Neuron (in vitro differentiated cells): ENCODE measurements around the gene PPP6R2.

Experiments used
- H2AFZ ChIP-seq: one replicate; pipeline ENCODE4 v1.6.1; 2013; ENCODE audit warnings: low read depth, mild to moderate bottlenecking, inconsistent platforms, low read length, moderate library complexity
- H3K27me3 ChIP-seq: one replicate; pipeline ENCODE4 v1.6.1; 2013; ENCODE audit warnings: low read length; ENCODE audit not compliant: insufficient read depth
- H3K36me3 ChIP-seq: one replicate; pipeline ENCODE4 v1.6.1; 2013; ENCODE audit warnings: low read length; ENCODE audit not compliant: insufficient read depth
- H3K4me1 ChIP-seq: one replicate; pipeline ENCODE4 v1.6.1; 2013; ENCODE audit warnings: low read length; ENCODE audit not compliant: insufficient read depth
- H3K4me3 ChIP-seq: 2 replicates; pipeline ENCODE4 v1.5.1; 2013; ENCODE audit warnings: mild to moderate bottlenecking, low read length, moderate library complexity
- H3K9me3 ChIP-seq: one replicate; pipeline ENCODE4 v1.6.1; 2013; ENCODE audit warnings: low read length

Gene PPP6R2

GRCh38 chr22:50342651-50343540 lies at the start of gene PPP6R2:
Gene PPP6R2, plus strand, starts transcription at chr22:50343327. Its CDS starts 50,582 bp downstream, at chr22:50393909.
- Histone ChIP-seq H3K9me3 (no peaks in the 10 kb centered on the region), H3K27me3 (no peaks in the 10 kb centered on the region), H2AFZ (peak within 1 kb of the TSS; percentile 78), H3K36me3 (peaks cover 8% of the 10 kb centered on the region), H3K4me3 (peak within 1 kb of the TSS; percentile 84), H3K4me1 (peaks cover 6% of the 10 kb centered on the region)

GRCh38 chr22:50293441-50294318 lies 49.4 kb upstream of the PPP6R2 start:
- Histone ChIP-seq H3K4me3 (no peak overlapping the region), H3K9me3 (no peaks in the 10 kb centered on the region), H3K4me1 (peaks cover 21% of the 10 kb centered on the region), H2AFZ (no peak overlapping the region), H3K36me3 (peaks cover 30% of the 10 kb centered on the region), H3K27me3 (no peaks in the 10 kb centered on the region)

- peaks cover 21% of the 10 kb centered on the region for H3K4me1 ChIP-seq
- peaks cover 24% of the 10 kb centered on the region for H3K36me3 ChIP-seq
- H3K9me3 ChIP-seq = no peaks in the 10 kb centered on the region
Observed at GRCh38 chr22:50294319-50294656, 48.8 kb upstream of the PPP6R2 start.

GRCh38 chr22:50296658-50297490 lies 46.3 kb upstream of the PPP6R2 start:
- no peaks in the 10 kb centered on the region for H3K9me3 ChIP-seq
- H3K27me3 ChIP-seq = no peaks in the 10 kb centered on the region
- H2AFZ ChIP-seq = no peak overlapping the region
- peaks cover 12% of the 10 kb centered on the region for H3K36me3 ChIP-seq
- H3K4me1 ChIP-seq = peaks cover 21% of the 10 kb centered on the region
- no peak overlapping the region for H3K4me3 ChIP-seq

More at GRCh38 chr22:50294319-50294656, 48.8 kb upstream of the PPP6R2 start:
- Histone ChIP-seq H3K27me3 (no peaks in the 10 kb centered on the region), H2AFZ (no peak overlapping the region), H3K4me3 (no peak overlapping the region)

- H3K9me3 ChIP-seq = no peaks in the 10 kb centered on the region
- H2AFZ ChIP-seq = no peak overlapping the region
- no peak overlapping the region for H3K4me3 ChIP-seq
- H3K36me3 ChIP-seq = peaks cover 14% of the 10 kb centered on the region
- H3K27me3 ChIP-seq = no peaks in the 10 kb centered on the region
- peaks cover 18% of the 10 kb centered on the region for H3K4me1 ChIP-seq
Observed at GRCh38 chr22:50297510-50298265, 45.4 kb upstream of the PPP6R2 start.

- no peak overlapping the region for H2AFZ ChIP-seq
- peaks cover 15% of the 10 kb centered on the region for H3K4me1 ChIP-seq
- H3K4me3 ChIP-seq = no peak overlapping the region
- peaks cover 17% of the 10 kb centered on the region for H3K36me3 ChIP-seq
- no peaks in the 10 kb centered on the region for H3K27me3 ChIP-seq
- H3K9me3 ChIP-seq = no peaks in the 10 kb centered on the region
Observed at GRCh38 chr22:50298266-50298637, 44.9 kb upstream of the PPP6R2 start.

- no peaks in the 10 kb centered on the region for H3K27me3 ChIP-seq
- no peaks in the 10 kb centered on the region for H3K9me3 ChIP-seq
- no peak overlapping the region for H2AFZ ChIP-seq
- H3K36me3 ChIP-seq = peaks cover 26% of the 10 kb centered on the region
- peaks cover 14% of the 10 kb centered on the region for H3K4me1 ChIP-seq
- no peak overlapping the region for H3K4me3 ChIP-seq
Observed at GRCh38 chr22:50298937-50299784, 44.0 kb upstream of the PPP6R2 start.

GRCh38 chr22:50299785-50300619 lies 43.1 kb upstream of the PPP6R2 start:
- H3K27me3 ChIP-seq = no peaks in the 10 kb centered on the region
- H3K4me1 ChIP-seq = peaks cover 17% of the 10 kb centered on the region
- peaks cover 26% of the 10 kb centered on the region for H3K36me3 ChIP-seq
- H3K9me3 ChIP-seq = no peaks in the 10 kb centered on the region
- no peak overlapping the region for H3K4me3 ChIP-seq
- no peak overlapping the region for H2AFZ ChIP-seq

GRCh38 chr22:50300620-50301257 lies 42.4 kb upstream of the PPP6R2 start:
- Histone ChIP-seq H3K9me3 (no peaks in the 10 kb centered on the region), H3K36me3 (peaks cover 26% of the 10 kb centered on the region), H3K27me3 (no peaks in the 10 kb centered on the region), H2AFZ (no peak overlapping the region), H3K4me1 (peaks cover 25% of the 10 kb centered on the region), H3K4me3 (no peak overlapping the region)

- Histone ChIP-seq H2AFZ (no peak overlapping the region), H3K36me3 (peaks cover 26% of the 10 kb centered on the region), H3K4me3 (no peak overlapping the region), H3K9me3 (no peaks in the 10 kb centered on the region), H3K4me1 (peaks cover 31% of the 10 kb centered on the region), H3K27me3 (no peaks in the 10 kb centered on the region)
Observed at GRCh38 chr22:50301581-50301991, 41.5 kb upstream of the PPP6R2 start.
